Stimulated activated CD8-positive, alpha-beta memory T cell treated with anti-CD3 and anti-CD28 coated beads, Interleukin-4, amount 100 ng/mL, for 1 hour (primary cell): ENCODE data around the gene CIDEA.

Experiments used
- DNase-seq, 2 donors: peaks; one replicate each; pipeline ENCODE4 v3.0.0-alpha.2; 2020; ENCODE audit warnings: low read depth in 2 of 2, low spot score in 1 of 2

CIDEA gene

GRCh38 chr18:12317664-12318333, 63.6 kb downstream of the CIDEA start:
- DNase-seq: no peak

GRCh38 chr18:12318334-12318697, 64.2 kb downstream of the CIDEA start:
- no peak for DNase-seq

- no peak for DNase-seq
Observed at GRCh38 chr18:12318857-12319256, 64.7 kb downstream of the CIDEA start.

DNA sequence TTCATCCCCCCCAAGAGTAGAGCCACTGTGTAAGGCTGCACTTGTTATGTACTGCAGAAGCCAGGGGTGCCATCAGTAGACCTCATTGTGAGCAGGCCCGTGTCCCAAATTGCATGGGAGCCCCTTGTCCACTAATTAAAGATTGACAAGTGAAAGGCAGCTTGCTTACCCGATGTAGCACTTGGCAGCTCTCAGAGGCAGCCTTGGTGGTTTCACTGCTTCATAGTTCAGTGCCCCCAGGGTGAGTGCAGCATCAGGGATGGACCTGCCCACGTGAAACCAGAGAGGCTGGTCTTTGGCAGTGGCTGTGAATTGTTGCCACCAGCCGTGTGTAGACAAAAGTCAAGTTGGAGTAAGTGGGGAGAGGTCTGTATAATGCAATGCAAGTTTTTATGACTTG, 67.2 kb downstream of the CIDEA start:
- no peak for DNase-seq

GRCh38 chr18:12324991-12325725, 71.0 kb downstream of the CIDEA start:
- DNase-seq: no peak

DNA sequence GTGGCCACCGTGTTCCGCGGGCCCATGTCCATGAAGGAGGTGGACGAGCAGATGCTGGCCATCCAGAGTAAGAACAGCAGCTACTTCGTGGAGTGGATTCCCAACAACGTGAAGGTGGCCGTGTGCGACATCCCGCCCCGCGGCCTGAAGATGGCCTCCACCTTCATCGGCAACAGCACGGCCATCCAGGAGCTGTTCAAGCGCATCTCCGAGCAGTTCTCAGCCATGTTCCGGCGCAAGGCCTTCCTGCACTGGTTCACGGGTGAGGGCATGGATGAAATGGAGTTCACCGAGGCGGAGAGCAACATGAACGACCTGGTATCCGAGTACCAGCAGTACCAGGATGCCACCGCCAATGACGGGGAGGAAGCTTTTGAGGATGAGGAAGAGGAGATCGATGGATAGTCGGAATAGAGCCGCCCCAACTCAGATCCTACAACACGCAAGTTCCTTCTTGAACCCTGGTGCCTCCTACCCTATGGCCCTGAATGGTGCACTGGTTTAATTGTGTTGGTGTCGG, 71.6 kb downstream of the CIDEA start:
- no peak for DNase-seq

DNA sequence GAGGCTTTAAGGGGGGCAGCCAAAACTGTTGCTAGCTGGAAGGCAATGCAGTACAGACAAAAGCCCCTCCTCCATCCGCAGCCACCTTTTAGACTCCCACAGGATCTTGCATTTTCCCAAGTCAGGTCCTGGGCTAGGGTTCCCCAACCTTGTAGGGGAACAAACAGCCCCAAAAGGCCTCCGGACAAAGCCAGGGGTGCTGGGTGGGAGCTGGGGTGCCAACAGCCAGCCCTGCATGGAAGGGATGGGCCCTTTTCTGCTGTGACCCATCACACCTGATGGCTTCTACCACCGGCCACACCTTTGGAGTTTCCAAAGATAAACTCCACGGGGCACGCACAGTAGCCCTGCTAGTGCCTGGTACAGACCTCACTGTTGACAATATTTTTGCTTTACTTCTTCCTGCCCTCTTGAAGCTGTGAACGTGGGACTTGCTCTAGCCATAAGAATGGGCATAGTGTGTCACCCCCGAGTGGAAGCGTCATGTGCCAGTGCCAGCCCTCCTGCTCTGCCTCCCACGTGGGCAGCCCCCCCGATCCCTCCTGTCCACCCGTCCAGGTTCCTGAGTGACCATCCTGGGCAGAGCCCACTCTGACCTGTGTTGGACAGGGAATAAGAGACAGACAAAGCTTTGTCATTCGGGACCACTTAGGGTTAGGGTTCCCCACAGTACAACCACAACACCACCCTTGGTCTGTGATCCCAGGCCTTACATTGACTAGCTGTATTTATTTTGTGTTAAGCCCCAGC, 72.7 kb downstream of the CIDEA start:
- no peak for DNase-seq
